H1 (cell line): ENCODE data around the gene KLHL28. TPM values are rescaled to one million over a fixed set of nuclear protein-coding genes. Genes with fewer than 3 reads are reported as not detected.

Experiments
- CTCF ChIA-PET: fragments of 300-600 bp; sonication (Branson Sonifier 250); formaldehyde crosslinking; loops from one replicate; lab custom pipeline; 2021; ENCODE audit not compliant: partially characterized antibody; lab: Charles Lee
- POLR2A ChIA-PET: fragments of 300-600 bp; sonication (Branson Sonifier 250); formaldehyde crosslinking; loops from one replicate; lab custom pipeline; 2021; ENCODE audit warnings: inconsistent platforms; ENCODE audit not compliant: partially characterized antibody; lab: Charles Lee
- DNase-seq, 2 experiments: peaks; one replicate each; pipeline versions ENCODE4 v3.0.0 to v3.0.0-alpha.2; 2010 to 2022; ENCODE audit warnings: low spot score in 2 of 2, low read depth in 1 of 2, mixed read lengths in 1 of 2
- FAIRE-seq: peaks from 2 replicates; lab custom pipeline; 2011; peaks lifted over from hg19 to GRCh38; lab: Jason Lieb, UNC
- H2AFZ ChIP-seq: 2 replicates; pipeline ENCODE4 v1.8.1; 2012; ENCODE audit warnings: low read length, inconsistent platforms
- H2AK5ac ChIP-seq: 2 replicates; pipeline ENCODE4 v1.6.1; 2013; ENCODE audit warnings: low read depth, low read length
- H2BK120ac ChIP-seq: replicated peaks from 2 replicates; pipeline ENCODE3; 2013; ENCODE audit warnings: low read depth, low read length, inconsistent platforms
- H2BK12ac ChIP-seq: 2 replicates; pipeline ENCODE4 v1.6.1; 2013; ENCODE audit warnings: low read depth, low read length
- H2BK15ac ChIP-seq: 2 replicates; pipeline ENCODE4 v1.6.1; 2013; ENCODE audit warnings: low read length
- H2BK20ac ChIP-seq: 2 replicates; pipeline ENCODE4 v1.6.1; 2013; ENCODE audit warnings: low read length
- H2BK5ac ChIP-seq: 2 replicates; pipeline ENCODE4 v1.6.1; 2013; ENCODE audit warnings: low read depth, low read length
- H3K14ac ChIP-seq: 2 replicates; pipeline ENCODE4 v1.6.1; 2013; ENCODE audit warnings: inconsistent platforms; ENCODE audit not compliant: insufficient read length
- H3K18ac ChIP-seq: 2 replicates; pipeline ENCODE4 v1.6.1; 2013; ENCODE audit warnings: low read length; ENCODE audit errors: extremely low read depth
- H3K23ac ChIP-seq: 2 replicates; pipeline ENCODE4 v1.6.1; 2013; ENCODE audit warnings: inconsistent platforms; ENCODE audit not compliant: insufficient read length
- H3K23me2 ChIP-seq: 2 replicates; pipeline ENCODE4 v1.6.1; 2013; ENCODE audit warnings: low read depth, low read length
- H3K27ac ChIP-seq: 2 replicates; pipeline ENCODE4 v1.6.1; 2011; ENCODE audit warnings: low read depth, low read length, inconsistent platforms
- H3K27me3 ChIP-seq, 4 experiments: replicated peaks in 1 of 4; 1 replicate in 1 of 4; 2 replicates in 3 of 4; pipeline versions ENCODE4 v1.6.1 to v1.8.1; 2011 to 2013; ENCODE audit warnings: low read length in 3 of 4, mild to moderate bottlenecking in 3 of 4, inconsistent platforms in 2 of 4, mixed read lengths in 2 of 4, moderate library complexity in 1 of 4; ENCODE audit not compliant: control insufficient read depth in 3 of 4, insufficient read depth in 3 of 4; ENCODE audit errors: extremely low read depth in 1 of 4
- H3K36me3 ChIP-seq, 4 experiments: 2 replicates each; pipeline versions ENCODE4 v1.6.1 to v1.8.1; 2011 to 2013; ENCODE audit warnings: mild to moderate bottlenecking in 4 of 4, low read length in 3 of 4, moderate library complexity in 2 of 4, control low read depth in 1 of 4, inconsistent platforms in 1 of 4; ENCODE audit not compliant: insufficient read depth in 4 of 4, control insufficient read depth in 2 of 4
- H3K4ac ChIP-seq: replicated peaks from 2 replicates; pipeline ENCODE3; 2013; ENCODE audit warnings: low read length, low read depth, mixed read lengths, inconsistent platforms; ENCODE audit not compliant: insufficient read length
- H3K4me1 ChIP-seq, 4 experiments: replicated peaks in 1 of 4; 1 replicate in 1 of 4; 2 replicates in 3 of 4; pipeline versions ENCODE4 v1.6.1 to v1.8.1; 2011 to 2013; ENCODE audit warnings: low read length in 3 of 4, inconsistent platforms in 2 of 4, mixed read lengths in 1 of 4; ENCODE audit not compliant: insufficient read depth in 4 of 4, control insufficient read depth in 3 of 4
- H3K4me2 ChIP-seq, 2 experiments: 2 replicates each; pipeline versions ENCODE4 v1.6.1 to v1.8.1; 2011 to 2013; ENCODE audit warnings: low read depth in 2 of 2, low read length in 2 of 2, control low read depth in 1 of 2, inconsistent platforms in 1 of 2, mild to moderate bottlenecking in 1 of 2; ENCODE audit not compliant: insufficient read depth in 1 of 2
- H3K4me3 ChIP-seq, 4 experiments: fragments of 200-600, 300-600 bp in 1 of 4; sonication (generic), shearing (Covaris generic), sonication (Bioruptor Twin) in 1 of 4; 2 replicates each; pipeline versions ENCODE4 v1.5.1 to v1.8.1; 2011 to 2016; ENCODE audit warnings: low read length in 4 of 4, low read depth in 3 of 4, control low read depth in 2 of 4, inconsistent platforms in 2 of 4, mild to moderate bottlenecking in 2 of 4, mixed read lengths in 1 of 4, moderate library complexity in 1 of 4; ENCODE audit not compliant: insufficient read depth in 2 of 4; ENCODE audit errors: extremely low read depth in 1 of 4
- H3K56ac ChIP-seq: replicated peaks from 2 replicates; pipeline ENCODE3; 2013; ENCODE audit warnings: low read depth, mild to moderate bottlenecking, mixed read lengths, low read length, inconsistent platforms; ENCODE audit not compliant: insufficient read length
- H3K79me1 ChIP-seq: 2 replicates; pipeline ENCODE4 v1.6.1; 2013; ENCODE audit warnings: low read depth, low read length, control low read depth
- H3K79me2 ChIP-seq, 2 experiments: 2 replicates each; pipeline versions ENCODE4 v1.6.1 to v1.8.1; 2012 to 2013; ENCODE audit warnings: low read length in 2 of 2, mild to moderate bottlenecking in 2 of 2, inconsistent platforms in 1 of 2; ENCODE audit not compliant: insufficient read depth in 2 of 2, control insufficient read depth in 1 of 2
- H3K9ac ChIP-seq, 4 experiments: replicated peaks in 1 of 4; 1 replicate in 1 of 4; 2 replicates in 3 of 4; pipeline versions ENCODE4 v1.6.1 to v1.8.1; 2011 to 2013; ENCODE audit warnings: low read depth in 3 of 4, low read length in 3 of 4, control low read depth in 2 of 4, mild to moderate bottlenecking in 2 of 4, moderate library complexity in 2 of 4, inconsistent platforms in 1 of 4; ENCODE audit errors: extremely low read depth in 1 of 4
- H3K9me3 ChIP-seq, 2 experiments: 2 replicates each; pipeline versions ENCODE4 v1.6.1 to v1.8.1; 2012 to 2013; ENCODE audit warnings: mild to moderate bottlenecking in 2 of 2, moderate library complexity in 2 of 2, control low read depth in 1 of 2, inconsistent platforms in 1 of 2, low read depth in 1 of 2, low read length in 1 of 2, mixed read lengths in 1 of 2; ENCODE audit not compliant: insufficient read depth in 2 of 2
- H4K20me1 ChIP-seq, 2 experiments: replicated peaks in 1 of 2; 2 replicates each; pipeline versions ENCODE3 to v1.8.1; 2011 to 2013; ENCODE audit warnings: inconsistent platforms in 2 of 2, low read length in 2 of 2, mild to moderate bottlenecking in 1 of 2; ENCODE audit not compliant: insufficient read depth in 2 of 2, control insufficient read depth in 1 of 2
- H4K5ac ChIP-seq: 2 replicates; pipeline ENCODE4 v1.6.1; 2013; ENCODE audit warnings: low read length, low read depth, mixed read lengths, inconsistent platforms; ENCODE audit not compliant: insufficient read length
- H4K8ac ChIP-seq: 2 replicates; pipeline ENCODE4 v1.8.0; 2013; ENCODE audit warnings: mild to moderate bottlenecking, moderate library complexity, low read length, inconsistent platforms; ENCODE audit not compliant: insufficient read depth; ENCODE audit errors: extremely low read depth
- H4K91ac ChIP-seq: replicated peaks from 2 replicates; pipeline ENCODE3; 2013; ENCODE audit warnings: low read length, mixed read lengths, inconsistent platforms; ENCODE audit not compliant: insufficient read length
- CREB1 ChIP-seq: IDR thresholded peaks from 2 replicates; pipeline ENCODE4 v1.6.1; 2012; ENCODE audit warnings: inconsistent platforms
- CTBP2 ChIP-seq: IDR thresholded peaks from 2 replicates; pipeline ENCODE4 v1.7.0; 2011; ENCODE audit warnings: borderline replicate concordance, mild to moderate bottlenecking, moderate library complexity, mixed read lengths, low read length; ENCODE audit not compliant: insufficient read depth, insufficient read length
- EZH2 ChIP-seq: fragments of 200-600 bp; sonication (generic); IDR thresholded peaks from 2 replicates; pipeline ENCODE4 v1.7.1; 2012; ENCODE audit warnings: low read depth, mild to moderate bottlenecking, moderate library complexity, low read length, inconsistent platforms; ENCODE audit not compliant: severe bottlenecking
- POLR2A ChIP-seq, 2 experiments: IDR thresholded peaks; 1 replicate in 1 of 2; 2 replicates in 1 of 2; pipeline ENCODE4 v1.6.1; 2011; ENCODE audit warnings: low read depth in 2 of 2, low read length in 2 of 2, mild to moderate bottlenecking in 2 of 2; ENCODE audit errors: control extremely low read depth in 1 of 2
- SIN3A ChIP-seq, 2 experiments: IDR thresholded peaks in 1 of 2; conservative IDR thresholded peaks in 1 of 2; 2 replicates each; pipeline ENCODE4 v1.6.1; 2011 to 2012; ENCODE audit warnings: low read length in 2 of 2, improper control_type of control experiment in 1 of 2, low read depth in 1 of 2, mild to moderate bottlenecking in 1 of 2
- SP1 ChIP-seq: IDR thresholded peaks from 2 replicates; pipeline ENCODE4 v1.6.1; 2011; ENCODE audit warnings: low read depth, low read length
- SP4 ChIP-seq: IDR thresholded peaks from 2 replicates; pipeline ENCODE4 v1.6.1; 2012; ENCODE audit warnings: low read length, inconsistent platforms
- TAF7 ChIP-seq: optimal IDR thresholded peaks from 2 replicates; pipeline ENCODE3; 2011; ENCODE audit warnings: low read depth, mild to moderate bottlenecking, inconsistent platforms, low read length, moderate library complexity, borderline replicate concordance
- TCF12 ChIP-seq: IDR thresholded peaks from 2 replicates; pipeline ENCODE4 v1.6.1; 2011; ENCODE audit warnings: low read depth, mild to moderate bottlenecking, low read length
- ZNF274 ChIP-seq: IDR thresholded peaks from 2 replicates; pipeline ENCODE4 v1.7.0; 2012; ENCODE audit warnings: low read length, borderline replicate concordance; ENCODE audit errors: extremely low read depth
- WGBS, 2 experiments: shearing (Covaris generic) in 1 of 2; methylation state at CpG; one replicate each; pipeline versions ENCODE4 v1.1.6 to v1.1.7; 2013 to 2015; ENCODE audit warnings: low lambda C conversion rate in 2 of 2, mixed read lengths in 2 of 2, inconsistent platforms in 1 of 2, low coverage in 1 of 2, missing lambda C conversion rate in 1 of 2; ENCODE audit not compliant: insufficient replicate concordance in 2 of 2, insufficient coverage in 1 of 2, insufficient read length in 1 of 2; ENCODE audit errors: extremely low coverage in 1 of 2, missing lambda C conversion rate in 1 of 2; 5-methylcytosine and 5-hydroxymethylcytosine counted together
- polyA plus RNA-seq, 7 experiments: library from polyadenylated mRNA; depleted of rRNA in 3 of 7; stranded (reverse) in 5 of 7; unstranded in 2 of 7; fragments of >200 nt in 5 of 7; fragments of 200-250 nt in 2 of 7; gene quantifications; 1 replicate in 5 of 7; 2 replicates in 1 of 7; 4 replicates in 1 of 7; pipeline versions ENCODE4 v1.2.1 to v1.2.3, GENCODE V29; 2011 to 2013; ENCODE audit warnings: missing spikeins in 2 of 7, mixed read lengths in 2 of 7
- total RNA-seq: library from RNA; stranded (reverse); fragmentation: NEBNext Ultra II Directional; extraction: Animal tissue kit (Norgen Biotek cat#: 25700); gene quantifications from 2 replicates; pipeline ENCODE4 v1.2.1, GENCODE V29; 2021
- TF ChIP-seq, protein P1 (sequence below): IDR thresholded peaks from 2 replicates; pipeline ENCODE4 v1.6.1; 2012; ENCODE audit warnings: inconsistent platforms
- TF ChIP-seq, protein P2 (sequence below): IDR thresholded peaks from 2 replicates; pipeline ENCODE4 v1.6.1; 2011; ENCODE audit warnings: low read length, improper control_type of control experiment

KLHL28 gene
- total and polyA plus RNA-seq, 2 of the 8 experiments (the other 6 are each of a cell fraction or from before 2014, with no cell fraction given) = 3.3 to 10.5 TPM

DNA sequence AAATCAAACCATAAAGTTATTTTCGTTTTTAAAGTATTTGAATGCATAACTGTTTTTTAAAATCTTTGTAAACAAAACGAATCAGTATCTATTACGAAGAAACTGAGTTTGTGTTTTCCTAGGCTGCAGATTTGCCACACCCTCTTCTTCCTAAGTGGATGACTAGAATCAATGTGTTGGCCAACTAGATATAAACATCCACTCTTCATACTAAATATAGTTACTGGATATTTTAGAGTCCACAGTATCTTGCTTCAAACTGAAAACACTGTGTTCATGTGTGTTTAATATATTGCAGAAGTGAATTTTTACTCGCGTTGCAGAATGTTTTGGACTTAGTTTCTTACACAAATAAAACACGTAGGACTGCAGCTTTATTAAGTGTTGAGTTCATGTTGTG, 63.2 kb downstream of the KLHL28 start:
- H2BK15ac ChIP-seq = no peak overlapping the region
- H3K14ac ChIP-seq = no peak overlapping the region
- H3K9ac ChIP-seq = peak overlapping the region in 1 of 4 experiments; percentile 34; a peak in 2 of 7 replicates
- no peaks in the 10 kb centered on the region for H3K27me3 ChIP-seq
- no peak overlapping the region for H2BK12ac ChIP-seq
- no peak for TF ChIP-seq POLR2A (IDR thresholded peaks at IDR 0.05; ENCODE audit: control extremely low read depth in 1 of 2, low read depth in 2 of 2, low read length in 2 of 2)
- TF ChIP-seq, protein P1, sequence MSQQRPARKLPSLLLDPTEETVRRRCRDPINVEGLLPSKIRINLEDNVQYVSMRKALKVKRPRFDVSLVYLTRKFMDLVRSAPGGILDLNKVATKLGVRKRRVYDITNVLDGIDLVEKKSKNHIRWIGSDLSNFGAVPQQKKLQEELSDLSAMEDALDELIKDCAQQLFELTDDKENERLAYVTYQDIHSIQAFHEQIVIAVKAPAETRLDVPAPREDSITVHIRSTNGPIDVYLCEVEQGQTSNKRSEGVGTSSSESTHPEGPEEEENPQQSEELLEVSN = no peak
- TF ChIP-seq SIN3A (conservative IDR thresholded peaks at IDR 0.05 in 1 of 2, IDR thresholded peaks at IDR 0.05 in 1 of 2; ENCODE audit: low read depth in 1 of 2, low read length in 2 of 2) = no peak
- no peak for TF ChIP-seq SP4
- TF ChIP-seq ZNF274 = no peak
- TF ChIP-seq CTBP2 = no peak
- TF ChIP-seq CREB1 = no peak
- no peak for TF ChIP-seq SP1
- no peak for TF ChIP-seq TAF7
- no peak for TF ChIP-seq TCF12
- no peak for TF ChIP-seq EZH2
- TF ChIP-seq, protein P2, sequence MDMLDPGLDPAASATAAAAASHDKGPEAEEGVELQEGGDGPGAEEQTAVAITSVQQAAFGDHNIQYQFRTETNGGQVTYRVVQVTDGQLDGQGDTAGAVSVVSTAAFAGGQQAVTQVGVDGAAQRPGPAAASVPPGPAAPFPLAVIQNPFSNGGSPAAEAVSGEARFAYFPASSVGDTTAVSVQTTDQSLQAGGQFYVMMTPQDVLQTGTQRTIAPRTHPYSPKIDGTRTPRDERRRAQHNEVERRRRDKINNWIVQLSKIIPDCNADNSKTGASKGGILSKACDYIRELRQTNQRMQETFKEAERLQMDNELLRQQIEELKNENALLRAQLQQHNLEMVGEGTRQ = no peak
- TF ChIP-seq, all 59 proteins: peak for 0
- no peak overlapping the region for H3K56ac ChIP-seq
- no peaks in the 10 kb centered on the region for H4K20me1 ChIP-seq
- 75% methylated on average over 6 of the region's 6 CpGs; no CpG with 5 or more reads in 1 of the 2 experiments for whole genome bisulfite sequencing, 2 experiments
- no peak overlapping the region for H3K23ac ChIP-seq
- H2BK20ac ChIP-seq = no peak overlapping the region
- H3K4ac ChIP-seq = no peak overlapping the region
- no peaks in the 10 kb centered on the region for H3K79me2 ChIP-seq
- H4K8ac ChIP-seq = no peak overlapping the region
- no peak overlapping the region for H4K5ac ChIP-seq
- H3K27ac ChIP-seq = no peak overlapping the region
- no peak overlapping the region for H2BK5ac ChIP-seq
- peak overlapping the region in 1 of 4 experiments; percentile 83; a peak in 2 of 8 replicates for H3K4me3 ChIP-seq
- no peak overlapping the region for H2BK120ac ChIP-seq
- ChIA-PET CTCF (no interaction called here), POLR2A (no interaction called here)
- DNase-seq = no peak
- H3K4me1 ChIP-seq = no peaks in the 10 kb centered on the region
- peak overlapping the region; percentile 57 to 77 for H3K4me2 ChIP-seq
- no peak overlapping the region for H3K18ac ChIP-seq
- no peaks in the 10 kb centered on the region for H3K23me2 ChIP-seq
- FAIRE-seq = no peak
- no peaks in the 10 kb centered on the region; a peak in 1 of 4 replicates for H3K9me3 ChIP-seq
- H2AFZ ChIP-seq = no peak overlapping the region
- H3K79me1 ChIP-seq = no peaks in the 10 kb centered on the region
- H3K36me3 ChIP-seq = no peaks in the 10 kb centered on the region
- H2AK5ac ChIP-seq = no peak overlapping the region
- no peak overlapping the region for H4K91ac ChIP-seq
